ENCODE results near the gene TMEM40. TPM values are rescaled to one million over a fixed set of nuclear protein-coding genes. Genes with fewer than 3 reads are reported as not detected.

Gene TMEM40
- total and polyA plus RNA-seq, 2 experiments from 2014 or later: 0.14 to 0.48 TPM

GRCh38 chr3:12737319-12737718, 21.7 kb downstream of the TMEM40 start (continued):
- TF ChIP-seq ZNF114 (CRISPR knock-in tag; IDR thresholded peaks at IDR 0.05): no peak

- TF ChIP-seq STAT1 (IDR thresholded peaks at IDR 0.05; ENCODE audit: unreplicated experiment) (no peak), NANOG (IDR thresholded peaks at IDR 0.05; ENCODE audit: borderline replicate concordance) (no peak), EZH2 (IDR thresholded peaks at IDR 0.05; ENCODE audit: low read depth, unreplicated experiment) (no peak), JUNB (IDR thresholded peaks at IDR 0.05; ENCODE audit: unreplicated experiment) (no peak), ZNF114 (CRISPR knock-in tag; IDR thresholded peaks at IDR 0.05) (no peak), REST (IDR thresholded peaks at IDR 0.05; ENCODE audit: unreplicated experiment) (no peak), ZNF462 (CRISPR knock-in tag; IDR thresholded peaks at IDR 0.05) (no peak), EZH2phosphoT487 (IDR thresholded peaks at IDR 0.05; ENCODE audit: unreplicated experiment) (no peak), CTCF (conservative IDR thresholded peaks at IDR 0.05; ENCODE audit: low read depth in 2 of 2) (no peak), ZNF331 (CRISPR knock-in tag; IDR thresholded peaks at IDR 0.05; ENCODE audit: low read depth) (no peak), CREB1 (CRISPR knock-in tag; IDR thresholded peaks at IDR 0.05; ENCODE audit: low read depth) (no peak), ETS1 (IDR thresholded peaks at IDR 0.05) (no peak), POLR2AphosphoS5 (IDR thresholded peaks at IDR 0.05; ENCODE audit: low read depth) (no peak)
- Mint-ChIP-seq H3K4me3 (no peak overlapping the region), H3K4me1 (peaks cover 3% of the 10 kb centered on the region; the same call in 2 of the 3 replicates), H3K36me3 (ENCODE audit: low read depth) (no peaks in the 10 kb centered on the region), H3K27me3 (ENCODE audit: insufficient read depth, low read depth, poor library complexity) (peaks cover 2% of the 10 kb centered on the region), H3K9me3 (peaks cover 8% of the 10 kb centered on the region; the same call in 1 of the 3 replicates), H3K27ac (no peak overlapping the region)
- H3F3A ChIP-seq (replicated peaks; ENCODE audit: low read depth): no peaks in the 10 kb centered on the region
- H3K9me2 ChIP-seq (ENCODE audit: insufficient read depth): no peaks in the 10 kb centered on the region
- H3K36me3 ChIP-seq (ENCODE audit: insufficient read depth): no peaks in the 10 kb centered on the region
- no peaks in the 10 kb centered on the region for H3K79me2 ChIP-seq (replicated peaks; ENCODE audit: insufficient read depth)
- H2AFZ ChIP-seq: no peak overlapping the region
- no peak for ATAC-seq
- no peak overlapping the region for H3K27ac ChIP-seq (ENCODE audit: low read depth)
- no peak for DNase-seq (ENCODE audit: low spot score)
- no peak overlapping the region for H3K4me3 ChIP-seq
- H3K27me3 ChIP-seq (ENCODE audit: insufficient read depth): no peaks in the 10 kb centered on the region
- no peaks in the 10 kb centered on the region for H4K20me1 ChIP-seq (replicated peaks; ENCODE audit: insufficient read depth)
- no peak overlapping the region for H3K4me2 ChIP-seq
- H3K4me1 ChIP-seq (ENCODE audit: insufficient read depth): no peaks in the 10 kb centered on the region
Observed at GRCh38 chr3:12734960-12735359, 24.1 kb downstream of the TMEM40 start.

Data from GM23338 (cell line).